Measurements from ENCODE around the gene NCKAP5L.

- TF ChIP-seq CTCF (IDR thresholded peaks at IDR 0.05; ENCODE audit: extremely low read depth in 1 of 2, insufficient read depth in 1 of 2, low read depth in 1 of 2, low read length in 2 of 2) (no peak), EZH2 (IDR thresholded peaks at IDR 0.05; ENCODE audit: borderline replicate concordance, low read depth, low read length, severe bottlenecking) (no peak), POLR2A (IDR thresholded peaks at IDR 0.05; ENCODE audit: low read depth, low read length) (no peak), JUN (IDR thresholded peaks at IDR 0.05; ENCODE audit: borderline replicate concordance, insufficient read depth, insufficient read length, low read depth) (no peak), POLR2AphosphoS5 (IDR thresholded peaks at IDR 0.05; ENCODE audit: insufficient read depth, low read depth, low read length) (no peak), GATA2 (IDR thresholded peaks at IDR 0.05; ENCODE audit: insufficient read depth, insufficient read length, low read depth, low read length) (no peak)
Measured at GRCh38 chr12:49806321-49806813, 21.8 kb downstream of the NCKAP5L start.
